Left ventricle myocardium inferior (tissue), 1 donor: ENCODE results near the gene AIG1. TPM values are rescaled to one million over a fixed set of nuclear protein-coding genes. Genes with fewer than 3 reads are reported as not detected.

Experiments
- DNase-seq: peaks from one replicate; pipeline ENCODE4 v3.0.0-alpha.2; 2020
- H3K27ac ChIP-seq: fragments of 200-600 bp; replicated peaks from 2 replicates; pipeline ENCODE4 v1.8.0; 2021
- H3K27me3 ChIP-seq: fragments of 200-600 bp; 2 replicates; pipeline ENCODE4 v1.8.0; 2021; ENCODE audit warnings: low read depth
- H3K36me3 ChIP-seq: fragments of 200-600 bp; 2 replicates; pipeline ENCODE4 v1.8.0; 2021
- H3K4me1 ChIP-seq: fragments of 200-600 bp; 2 replicates; pipeline ENCODE4 v1.8.0; 2021
- H3K4me3 ChIP-seq: fragments of 200-600 bp; 2 replicates; pipeline ENCODE4 v1.8.0; 2021; ENCODE audit warnings: mild to moderate bottlenecking, moderate library complexity
- H3K9me3 ChIP-seq: fragments of 200-600 bp; replicated peaks from 2 replicates; pipeline ENCODE4 v1.8.0; 2021
- CTCF ChIP-seq: fragments of 200-600 bp; IDR thresholded peaks from 2 replicates; pipeline ENCODE4 v1.8.0; 2021; ENCODE audit warnings: antibody characterized with exemption, mild to moderate bottlenecking, borderline replicate concordance
- intact Hi-C: fragments of 100-400 bp; cut with micrococcal nuclease; formaldehyde crosslinking; loops from one replicate; pipeline ENCODE4 v1.11.0; 2022
- total RNA-seq: library from RNA; stranded (reverse); fragmentation: NEBNext Ultra II Directional; extraction: Animal tissue kit (Norgen Biotek cat#: 25700); gene quantifications from one replicate; pipeline ENCODE4 v1.2.1, GENCODE V29; 2021
- donor health status: DM: no; HTN: yes; CAD: no; lungs with severe emphysema.

The AIG1 gene
- total RNA-seq, 1 donor from 2014 or later = 76.5 TPM

- no peak for DNase-seq
- Histone ChIP-seq H3K9me3 (no peaks in the 10 kb centered on the region), H3K4me3 (no peak overlapping the region), H3K4me1 (peaks cover 14% of the 10 kb centered on the region), H3K27me3 (no peaks in the 10 kb centered on the region), H3K36me3 (peaks cover 4% of the 10 kb centered on the region), H3K27ac (no peak overlapping the region)
- intact Hi-C loops = no loop called here
- TF ChIP-seq CTCF = no peak
These were observed 186.9 kb downstream of the AIG1 start for GRCh38 chr6:143247586-143247985.

- H3K4me3 ChIP-seq = no peak overlapping the region
- no peak for TF ChIP-seq CTCF
- peaks cover 9% of the 10 kb centered on the region for H3K4me1 ChIP-seq
- peaks cover 4% of the 10 kb centered on the region for H3K36me3 ChIP-seq
- H3K27ac ChIP-seq = no peak overlapping the region
- no peaks in the 10 kb centered on the region for H3K9me3 ChIP-seq
- intact Hi-C loops = no loop called here
- no peak for DNase-seq
- H3K27me3 ChIP-seq = no peaks in the 10 kb centered on the region
These were observed 187.7 kb downstream of the AIG1 start for GRCh38 chr6:143248359-143248758.

GRCh38 chr6:143251288-143251687 is 190.6 kb downstream of the AIG1 start:
- TF ChIP-seq CTCF = no peak
- intact Hi-C loops = no loop called here
- Histone ChIP-seq H3K9me3 (no peaks in the 10 kb centered on the region), H3K4me3 (no peak overlapping the region), H3K36me3 (peaks cover 4% of the 10 kb centered on the region), H3K27me3 (no peaks in the 10 kb centered on the region), H3K27ac (no peak overlapping the region), H3K4me1 (peaks cover 9% of the 10 kb centered on the region)
- DNase-seq = no peak

- Histone ChIP-seq H3K27ac (no peak overlapping the region), H3K27me3 (no peaks in the 10 kb centered on the region), H3K36me3 (peaks cover 4% of the 10 kb centered on the region), H3K4me1 (peaks cover under 1% of the 10 kb centered on the region), H3K4me3 (no peak overlapping the region), H3K9me3 (no peaks in the 10 kb centered on the region)
- TF ChIP-seq CTCF = no peak
- DNase-seq = no peak
- intact Hi-C loops = no loop called here
These were observed 192.3 kb downstream of the AIG1 start for GRCh38 chr6:143252961-143253360.

- DNase-seq = no peak
- Histone ChIP-seq H3K4me1 (no peaks in the 10 kb centered on the region), H3K27me3 (no peaks in the 10 kb centered on the region), H3K36me3 (peaks cover 4% of the 10 kb centered on the region), H3K27ac (no peak overlapping the region), H3K4me3 (no peak overlapping the region), H3K9me3 (no peaks in the 10 kb centered on the region)
- intact Hi-C loops = no loop called here
- TF ChIP-seq CTCF = no peak
These were observed 192.9 kb downstream of the AIG1 start for GRCh38 chr6:143253586-143253985.

GRCh38 chr6:143258945-143259344 is 198.3 kb downstream of the AIG1 start:
- H3K27me3 ChIP-seq = no peaks in the 10 kb centered on the region
- H3K4me3 ChIP-seq = no peak overlapping the region
- intact Hi-C loops = no loop called here
- H3K9me3 ChIP-seq = no peaks in the 10 kb centered on the region
- DNase-seq = no peak
- H3K4me1 ChIP-seq = no peaks in the 10 kb centered on the region
- H3K27ac ChIP-seq = no peak overlapping the region
- no peak for TF ChIP-seq CTCF
- no peaks in the 10 kb centered on the region for H3K36me3 ChIP-seq
